GM08714 (cell line): ENCODE results near the gene DSCAML1.

Experiments used
- H3K4me3 ChIP-seq: fragments of 200-500 bp; sonication (Bioruptor generic); 2 replicates; pipeline ENCODE4 v1.5.1; 2014; ENCODE audit warnings: mild to moderate bottlenecking, low read length, inconsistent platforms
- ZNF274 ChIP-seq: IDR thresholded peaks from 2 replicates; pipeline ENCODE4 v1.6.1; 2012; ENCODE audit warnings: mild to moderate bottlenecking, low read depth, low read length

The DSCAML1 gene

DNA sequence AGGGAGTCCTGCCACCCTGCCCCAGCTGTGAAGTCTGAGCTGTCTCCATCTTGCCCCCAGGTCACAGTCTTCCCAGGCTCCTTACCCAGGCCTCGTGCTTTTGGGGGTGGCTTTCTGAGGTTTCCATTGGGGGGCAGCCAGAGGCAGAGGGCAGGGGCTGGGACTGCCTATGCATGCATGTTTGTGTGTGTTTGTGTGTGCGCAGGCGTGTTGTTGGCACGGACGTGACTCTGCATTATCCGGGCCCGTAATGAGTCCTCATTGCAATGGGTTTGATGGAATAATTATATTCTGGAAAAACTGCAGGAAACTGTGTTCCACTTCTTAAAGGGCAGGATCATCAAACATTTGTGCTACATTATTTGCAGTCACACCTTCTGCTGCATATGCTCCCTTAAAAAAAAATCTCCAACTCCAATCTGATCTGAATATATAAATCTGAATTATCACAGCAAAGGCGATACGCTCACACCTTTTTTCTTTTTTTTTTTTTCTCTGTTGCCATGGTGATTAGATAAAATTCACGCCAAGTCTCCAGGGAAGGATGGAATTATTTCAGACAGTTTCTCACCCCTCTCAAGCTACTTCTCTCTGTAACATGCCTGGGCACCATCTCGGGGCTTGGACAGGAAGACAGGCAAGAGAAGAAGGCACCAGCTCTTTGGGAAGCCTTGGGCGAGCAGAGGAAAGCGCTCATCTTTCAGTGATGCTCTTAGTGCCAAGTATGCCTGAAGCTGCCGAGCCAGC, 45.9 kb downstream of the DSCAML1 start:
- no peak for TF ChIP-seq ZNF274

GRCh38 chr11:117750357-117750756, 46.7 kb downstream of the DSCAML1 start:
- no peak overlapping the region for H3K4me3 ChIP-seq

More for the DNA sequence above, 45.9 kb downstream of the DSCAML1 start:
- H3K4me3 ChIP-seq: no peak overlapping the region

DNA sequence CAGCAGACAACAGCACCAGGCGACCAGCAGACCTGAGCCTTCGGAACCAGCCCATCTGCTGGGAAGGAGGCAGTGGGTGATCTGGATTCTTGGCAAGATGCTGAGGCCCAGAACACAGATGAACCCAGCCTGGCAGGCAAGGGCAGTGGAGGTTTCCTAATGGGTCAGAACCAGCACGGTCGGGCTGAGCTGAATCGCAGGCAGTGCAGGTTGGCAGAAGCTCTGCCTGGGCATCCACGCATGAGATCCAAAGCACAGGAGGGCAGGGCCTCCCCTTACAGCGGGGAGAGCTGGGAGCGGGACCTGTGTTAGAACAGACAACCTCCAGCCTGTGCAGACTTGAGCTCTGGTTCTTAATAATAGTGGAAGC, 47.5 kb downstream of the DSCAML1 start:
- no peak for TF ChIP-seq ZNF274
- no peak overlapping the region for H3K4me3 ChIP-seq

More at GRCh38 chr11:117750357-117750756, 46.7 kb downstream of the DSCAML1 start:
- no peak for TF ChIP-seq ZNF274

DNA sequence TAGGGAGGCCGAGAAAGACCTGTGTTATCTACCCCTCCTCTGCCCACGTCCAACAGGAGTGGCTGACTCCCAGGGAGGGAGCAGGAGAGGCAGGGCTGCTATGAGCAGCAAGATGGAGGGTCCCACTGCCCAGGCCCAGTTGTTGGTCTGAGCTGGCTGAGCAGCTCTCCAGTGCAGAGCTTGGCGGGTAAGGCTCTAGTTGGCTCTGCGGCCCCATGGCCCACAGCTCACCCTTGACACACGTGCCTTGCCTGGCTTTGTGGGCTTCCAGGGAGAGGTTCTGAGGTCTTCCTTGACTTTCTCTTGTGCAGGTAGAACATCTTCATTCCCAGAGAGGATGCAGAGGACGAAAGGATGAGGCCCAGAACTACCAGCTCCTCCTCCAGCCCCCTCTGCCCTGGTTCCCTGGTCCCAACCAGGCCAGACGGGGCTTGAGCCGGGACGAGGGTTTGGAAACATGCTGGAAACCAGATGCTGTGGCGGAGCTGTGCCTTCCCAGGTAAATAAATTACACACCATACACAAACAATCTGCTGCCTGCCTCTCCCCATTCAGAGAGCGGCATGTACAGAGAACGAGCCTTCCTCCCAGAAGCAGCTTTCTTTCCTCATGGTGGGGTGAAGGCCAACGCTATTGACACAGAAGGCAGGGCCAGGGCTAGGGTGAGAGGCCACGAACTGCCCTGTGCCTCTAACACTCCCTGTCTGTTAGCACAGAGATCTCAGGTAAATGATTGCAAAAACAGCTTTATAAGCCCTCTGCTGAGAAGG, 48.1 kb downstream of the DSCAML1 start:
- no peak overlapping the region for H3K4me3 ChIP-seq
- no peak for TF ChIP-seq ZNF274

DNA sequence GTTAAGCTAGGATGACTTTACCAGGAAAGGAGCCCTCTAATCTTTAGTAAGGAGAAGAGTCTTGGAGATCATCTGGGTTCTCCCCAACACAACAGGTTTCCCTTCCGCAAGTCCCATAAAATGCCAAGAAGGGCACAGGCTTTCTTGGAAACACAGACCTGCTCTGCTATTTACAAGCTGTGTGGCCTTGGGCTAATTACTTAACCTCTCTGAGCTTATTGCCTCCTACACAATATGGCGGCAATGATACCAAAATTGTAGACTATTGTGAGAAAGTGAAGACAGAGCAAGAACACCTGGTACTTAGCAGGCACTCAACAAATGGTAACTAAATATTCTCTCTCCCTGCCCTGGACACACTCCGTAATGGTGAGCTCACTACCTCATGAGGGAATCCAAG, 49.1 kb downstream of the DSCAML1 start:
- no peak for TF ChIP-seq ZNF274
- H3K4me3 ChIP-seq: no peak overlapping the region

- no peak for TF ChIP-seq ZNF274
- H3K4me3 ChIP-seq: no peak overlapping the region
Measured at GRCh38 chr11:117745346-117745745, 51.7 kb downstream of the DSCAML1 start.

- TF ChIP-seq ZNF274: no peak
- no peak overlapping the region for H3K4me3 ChIP-seq
Measured at GRCh38 chr11:117744471-117745150, 52.4 kb downstream of the DSCAML1 start.

DNA sequence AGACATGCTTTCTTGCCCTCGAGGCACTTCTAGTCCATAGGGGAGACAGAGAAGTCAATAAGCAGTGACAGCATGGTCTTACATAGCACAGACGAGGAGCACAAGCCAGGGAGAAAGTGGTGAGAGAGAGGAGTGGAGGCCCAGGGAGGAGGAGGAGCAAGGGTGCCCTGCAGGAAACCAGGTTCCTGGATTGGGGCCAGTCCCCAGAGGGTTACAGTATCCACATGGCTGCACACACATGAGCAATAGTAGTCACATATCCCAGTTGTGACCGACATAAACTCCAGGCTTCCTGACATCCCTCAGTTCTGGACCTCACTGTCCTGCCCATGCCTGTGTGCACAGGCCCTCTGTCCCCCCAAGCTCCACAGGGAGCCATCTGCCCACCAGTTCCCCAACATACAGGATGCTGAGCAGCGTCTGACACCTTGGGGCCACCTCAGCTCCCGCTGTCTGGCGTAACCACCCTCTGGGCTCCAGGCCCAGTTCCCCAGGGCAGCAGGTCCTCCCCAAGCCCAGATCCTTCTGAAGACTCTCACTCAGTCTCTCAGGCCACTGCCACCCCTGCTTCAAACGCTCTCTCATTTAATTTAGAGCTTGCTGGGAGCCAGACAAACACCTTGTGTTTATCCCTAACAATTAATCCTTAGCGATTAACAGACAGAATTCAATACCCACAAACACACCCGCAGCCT, 53.7 kb downstream of the DSCAML1 start:
- H3K4me3 ChIP-seq: no peak overlapping the region
- no peak for TF ChIP-seq ZNF274

DNA sequence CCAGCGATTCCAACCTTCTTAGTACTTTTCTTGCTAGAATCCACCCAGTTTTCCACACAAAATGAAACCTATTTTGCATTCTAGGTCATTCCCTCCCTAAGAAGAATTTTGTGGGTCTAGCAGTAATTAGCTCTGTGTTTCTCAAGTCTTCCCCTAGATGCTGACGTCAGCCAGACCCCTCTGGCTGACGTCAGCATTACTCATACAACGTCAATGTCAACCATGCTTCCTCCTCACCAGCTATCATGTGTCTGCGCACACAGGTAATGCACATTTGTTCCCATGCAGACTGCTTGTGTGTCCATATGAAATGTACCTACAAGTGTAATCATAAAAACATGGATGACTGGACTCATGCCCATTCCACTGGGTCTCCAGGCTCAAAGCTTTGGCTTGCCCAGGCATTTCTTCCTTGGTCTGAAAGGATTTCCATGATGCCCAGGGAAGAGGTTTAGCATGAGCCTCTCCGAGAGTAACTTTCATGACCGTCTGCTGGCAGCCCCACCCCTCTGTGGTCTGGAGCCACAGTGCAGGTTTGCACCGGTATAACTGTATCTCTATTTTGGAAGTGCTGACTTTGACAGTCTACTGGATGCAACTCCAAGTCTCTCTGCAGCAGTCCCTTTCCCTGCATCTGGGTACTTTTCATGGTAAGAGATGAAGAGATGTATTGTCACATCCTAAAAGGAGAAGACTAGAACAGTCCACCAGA, 58.6 kb downstream of the DSCAML1 start:
- TF ChIP-seq ZNF274: no peak
- no peak overlapping the region for H3K4me3 ChIP-seq

GRCh38 chr11:117735350-117735977, 61.6 kb downstream of the DSCAML1 start:
- TF ChIP-seq ZNF274: no peak
- no peak overlapping the region for H3K4me3 ChIP-seq

DNA sequence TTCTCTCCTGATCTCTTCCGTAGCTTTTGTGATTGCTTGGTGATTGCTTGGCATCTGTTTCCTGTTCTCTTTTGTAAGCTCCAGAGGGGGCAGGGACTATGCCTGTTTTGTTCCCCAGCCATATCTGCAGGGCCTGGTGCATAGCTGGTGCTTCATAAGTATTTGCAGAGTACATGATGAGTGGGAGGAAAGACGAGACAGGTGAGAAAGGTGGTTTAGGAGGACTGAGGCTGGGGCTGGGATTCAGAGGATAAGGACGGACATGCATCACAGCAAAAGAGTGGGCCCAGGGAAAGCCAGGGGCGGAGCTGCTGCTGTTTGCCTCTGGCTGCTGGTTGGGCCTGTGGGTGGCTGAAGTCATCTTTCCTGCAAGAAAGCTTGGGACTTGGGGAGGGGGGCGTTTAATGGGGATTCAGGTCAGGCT, 62.4 kb downstream of the DSCAML1 start:
- no peak overlapping the region for H3K4me3 ChIP-seq
- TF ChIP-seq ZNF274: no peak

DNA sequence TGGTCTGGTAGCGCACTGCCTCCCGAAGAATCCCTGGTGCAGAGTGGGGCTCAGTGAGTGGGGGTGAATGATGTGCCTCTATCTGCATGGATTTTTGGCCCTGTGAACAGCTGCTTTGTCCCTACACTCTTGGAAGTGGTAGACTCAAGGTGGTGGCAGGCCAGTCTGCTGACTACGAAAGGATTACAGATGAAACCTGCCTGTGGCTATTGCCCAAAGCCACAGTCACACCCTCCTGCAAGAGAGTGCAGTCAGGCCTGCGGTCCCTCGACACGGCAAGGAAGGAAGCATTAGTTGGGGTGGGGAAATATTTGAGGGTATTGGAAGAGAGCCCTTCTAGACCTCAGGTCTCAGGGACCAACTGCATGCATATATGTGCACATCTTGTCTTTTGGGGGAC, 63.7 kb downstream of the DSCAML1 start:
- TF ChIP-seq ZNF274: no peak
- H3K4me3 ChIP-seq: no peak overlapping the region

DNA sequence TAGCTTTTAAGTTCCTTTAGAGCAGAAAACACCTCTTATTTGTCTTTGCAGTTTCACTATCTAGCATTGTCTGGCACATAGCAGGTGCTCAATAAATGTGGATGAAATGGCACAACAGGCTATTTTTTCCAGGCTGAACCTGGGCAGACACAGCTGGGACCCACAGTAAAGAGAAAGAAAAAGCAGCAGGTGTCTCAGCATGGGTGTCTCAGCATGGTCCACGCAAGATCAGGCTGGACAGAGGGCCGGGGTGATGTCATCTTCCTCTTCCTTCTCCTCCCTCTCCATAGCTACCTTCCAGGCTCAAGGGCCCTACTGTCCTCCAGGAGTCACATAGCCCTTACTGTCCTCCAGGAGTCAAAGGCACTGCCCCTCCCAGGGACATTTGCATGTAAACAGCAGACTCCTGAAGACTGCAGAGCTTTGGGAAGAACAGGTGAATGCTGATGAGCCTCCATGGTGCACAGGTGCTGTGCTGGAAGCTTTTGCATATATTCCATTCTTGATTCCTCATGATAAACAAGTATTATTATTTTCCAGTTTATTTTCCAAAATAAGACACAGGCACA, 65.2 kb downstream of the DSCAML1 start:
- no peak for TF ChIP-seq ZNF274
- H3K4me3 ChIP-seq: no peak overlapping the region
